ENCODE measurements around the gene UNC119.

GRCh38 chr17:28532050-28532960 lies 20.1 kb downstream of the UNC119 start:
- TF ChIP-seq, protein P1, sequence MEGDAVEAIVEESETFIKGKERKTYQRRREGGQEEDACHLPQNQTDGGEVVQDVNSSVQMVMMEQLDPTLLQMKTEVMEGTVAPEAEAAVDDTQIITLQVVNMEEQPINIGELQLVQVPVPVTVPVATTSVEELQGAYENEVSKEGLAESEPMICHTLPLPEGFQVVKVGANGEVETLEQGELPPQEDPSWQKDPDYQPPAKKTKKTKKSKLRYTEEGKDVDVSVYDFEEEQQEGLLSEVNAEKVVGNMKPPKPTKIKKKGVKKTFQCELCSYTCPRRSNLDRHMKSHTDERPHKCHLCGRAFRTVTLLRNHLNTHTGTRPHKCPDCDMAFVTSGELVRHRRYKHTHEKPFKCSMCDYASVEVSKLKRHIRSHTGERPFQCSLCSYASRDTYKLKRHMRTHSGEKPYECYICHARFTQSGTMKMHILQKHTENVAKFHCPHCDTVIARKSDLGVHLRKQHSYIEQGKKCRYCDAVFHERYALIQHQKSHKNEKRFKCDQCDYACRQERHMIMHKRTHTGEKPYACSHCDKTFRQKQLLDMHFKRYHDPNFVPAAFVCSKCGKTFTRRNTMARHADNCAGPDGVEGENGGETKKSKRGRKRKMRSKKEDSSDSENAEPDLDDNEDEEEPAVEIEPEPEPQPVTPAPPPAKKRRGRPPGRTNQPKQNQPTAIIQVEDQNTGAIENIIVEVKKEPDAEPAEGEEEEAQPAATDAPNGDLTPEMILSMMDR (IDR thresholded peaks at IDR 0.05): no peak
- TF ChIP-seq POLR2A (IDR thresholded peaks at IDR 0.05): no peak

Data from adrenal gland (tissue), 5 donors.